Gastroesophageal sphincter (tissue), 3 donors: ENCODE results near the gene PLA2G3.

Source experiments
- CTCF ChIP-seq, 4 experiments: fragments of 200-600 bp in 2 of 4; fragments of 450-650 bp in 2 of 4; sonication (generic) in 1 of 4; IDR thresholded peaks; one replicate each; pipeline ENCODE4 v1.5.1; 2017 to 2019; ENCODE audit warnings: antibody characterized with exemption in 4 of 4, mild to moderate bottlenecking in 2 of 4, moderate library complexity in 2 of 4
- POLR2A ChIP-seq, 2 donors: fragments of 450-650 bp; IDR thresholded peaks; one replicate each; pipeline ENCODE4 v1.6.1; 2017; ENCODE audit warnings: antibody characterized with exemption in 2 of 2, mild to moderate bottlenecking in 2 of 2, moderate library complexity in 1 of 2

- TF ChIP-seq POLR2A (IDR thresholded peaks at IDR 0.05) = no peak
- TF ChIP-seq CTCF (IDR thresholded peaks at IDR 0.05) = no peak
These were observed 13.0 kb downstream of the PLA2G3 start for GRCh38 chr22:31127181-31127772.
